Uterus (tissue), 2 donors: ENCODE measurements around the gene MSANTD1.

ENCODE experiments used
- POLR2A ChIP-seq, 2 donors: fragments of 450-650 bp; IDR thresholded peaks; one replicate each; pipeline ENCODE4 v1.6.1; 2016; ENCODE audit warnings: antibody characterized with exemption in 2 of 2, mild to moderate bottlenecking in 1 of 2, moderate library complexity in 1 of 2
- TF ChIP-seq, protein P1 (sequence below), 4 experiments: fragments of 200-600 bp in 2 of 4; fragments of 450-650 bp in 2 of 4; sonication (generic) in 2 of 4; IDR thresholded peaks; one replicate each; pipeline ENCODE4 v1.5.1; 2016 to 2019; ENCODE audit warnings: antibody characterized with exemption in 4 of 4, mild to moderate bottlenecking in 2 of 4, moderate library complexity in 1 of 4

- TF ChIP-seq, protein P1, sequence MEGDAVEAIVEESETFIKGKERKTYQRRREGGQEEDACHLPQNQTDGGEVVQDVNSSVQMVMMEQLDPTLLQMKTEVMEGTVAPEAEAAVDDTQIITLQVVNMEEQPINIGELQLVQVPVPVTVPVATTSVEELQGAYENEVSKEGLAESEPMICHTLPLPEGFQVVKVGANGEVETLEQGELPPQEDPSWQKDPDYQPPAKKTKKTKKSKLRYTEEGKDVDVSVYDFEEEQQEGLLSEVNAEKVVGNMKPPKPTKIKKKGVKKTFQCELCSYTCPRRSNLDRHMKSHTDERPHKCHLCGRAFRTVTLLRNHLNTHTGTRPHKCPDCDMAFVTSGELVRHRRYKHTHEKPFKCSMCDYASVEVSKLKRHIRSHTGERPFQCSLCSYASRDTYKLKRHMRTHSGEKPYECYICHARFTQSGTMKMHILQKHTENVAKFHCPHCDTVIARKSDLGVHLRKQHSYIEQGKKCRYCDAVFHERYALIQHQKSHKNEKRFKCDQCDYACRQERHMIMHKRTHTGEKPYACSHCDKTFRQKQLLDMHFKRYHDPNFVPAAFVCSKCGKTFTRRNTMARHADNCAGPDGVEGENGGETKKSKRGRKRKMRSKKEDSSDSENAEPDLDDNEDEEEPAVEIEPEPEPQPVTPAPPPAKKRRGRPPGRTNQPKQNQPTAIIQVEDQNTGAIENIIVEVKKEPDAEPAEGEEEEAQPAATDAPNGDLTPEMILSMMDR (IDR thresholded peaks at IDR 0.05), result no peak
- TF ChIP-seq POLR2A (IDR thresholded peaks at IDR 0.05), result no peak
These were observed 8.7 kb upstream of the MSANTD1 start for GRCh38 chr4:3239998-3240920.
